ENCODE results near the gene CBLC.

Gene CBLC

DNA sequence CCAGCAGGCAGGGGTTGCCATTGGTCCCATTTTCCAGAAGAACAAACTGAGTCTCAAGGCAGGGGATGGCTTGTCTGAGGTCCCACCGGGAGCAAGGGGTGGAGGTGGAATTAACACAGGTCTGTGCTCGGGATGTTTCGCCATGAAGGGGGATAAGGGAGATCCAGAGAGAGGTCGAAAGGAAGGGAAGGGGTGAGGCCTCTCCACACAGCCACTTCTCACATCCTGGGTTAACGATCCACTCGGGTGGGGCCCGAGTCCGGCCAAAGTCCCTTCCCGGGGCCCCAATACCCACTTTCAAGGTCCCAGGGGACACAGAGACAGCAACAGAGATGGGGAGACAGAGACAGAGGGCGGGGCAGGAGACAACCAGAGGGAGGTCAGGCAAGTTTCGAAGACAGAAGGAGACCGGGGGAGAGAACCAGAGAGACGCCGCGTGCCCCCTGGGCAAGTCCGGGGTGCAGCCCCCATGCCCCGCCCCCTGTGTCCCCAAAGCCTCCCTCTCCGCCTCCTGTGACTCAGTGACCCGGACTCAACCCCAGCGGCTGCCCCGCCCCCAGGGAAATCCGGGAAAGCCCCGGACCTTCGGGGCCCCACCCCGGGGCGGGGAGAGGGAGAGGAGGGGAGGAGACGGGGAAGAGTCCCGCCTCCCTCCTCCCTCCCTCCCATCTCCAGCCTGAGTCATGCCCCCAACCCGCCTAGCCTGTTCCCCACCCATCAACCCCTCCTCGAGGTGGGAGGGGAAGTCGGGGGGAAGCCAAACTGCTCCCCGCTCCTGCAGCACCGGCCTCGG lies 30.5 kb upstream of the CBLC start:
- DNase-seq, result peak; percentile 88 to 89

GRCh38 chr19:44747739-44748425 lies 29.8 kb upstream of the CBLC start:
- DNase-seq, result peak; percentile 33 to 39

GRCh38 chr19:44748426-44749254 lies 29.1 kb upstream of the CBLC start, which contains the start of gene BCL3:
BCL3 (plus strand) TSS chr19:44748708; CDS start chr19:44748791, 83 bp downstream.
- peak; percentile 49 to 65 for DNase-seq

- DNase-seq, result no peak
Observed at GRCh38 chr19:44749292-44749691, 28.4 kb upstream of the CBLC start.

DNA sequence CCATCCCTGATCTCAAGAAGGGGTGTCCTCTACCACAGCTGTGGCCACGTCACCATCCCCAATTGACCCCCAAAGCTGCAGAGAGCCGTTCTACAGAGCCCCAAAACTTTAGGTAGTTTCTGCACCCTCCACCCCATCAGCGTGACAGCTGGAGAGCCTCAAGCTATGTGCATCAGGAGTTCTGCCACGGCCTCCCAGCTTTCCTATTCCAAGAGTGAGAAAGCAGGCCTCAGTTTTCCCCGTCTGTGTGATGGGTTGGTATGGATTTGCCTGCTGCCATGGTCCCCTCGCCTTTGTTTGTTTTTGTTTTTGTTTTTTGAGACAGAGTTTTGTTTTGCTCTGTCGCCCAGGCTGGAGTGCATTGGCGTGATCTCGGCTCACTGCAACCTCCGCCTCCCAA lies 27.7 kb upstream of the CBLC start:
- no peak for DNase-seq

DNA sequence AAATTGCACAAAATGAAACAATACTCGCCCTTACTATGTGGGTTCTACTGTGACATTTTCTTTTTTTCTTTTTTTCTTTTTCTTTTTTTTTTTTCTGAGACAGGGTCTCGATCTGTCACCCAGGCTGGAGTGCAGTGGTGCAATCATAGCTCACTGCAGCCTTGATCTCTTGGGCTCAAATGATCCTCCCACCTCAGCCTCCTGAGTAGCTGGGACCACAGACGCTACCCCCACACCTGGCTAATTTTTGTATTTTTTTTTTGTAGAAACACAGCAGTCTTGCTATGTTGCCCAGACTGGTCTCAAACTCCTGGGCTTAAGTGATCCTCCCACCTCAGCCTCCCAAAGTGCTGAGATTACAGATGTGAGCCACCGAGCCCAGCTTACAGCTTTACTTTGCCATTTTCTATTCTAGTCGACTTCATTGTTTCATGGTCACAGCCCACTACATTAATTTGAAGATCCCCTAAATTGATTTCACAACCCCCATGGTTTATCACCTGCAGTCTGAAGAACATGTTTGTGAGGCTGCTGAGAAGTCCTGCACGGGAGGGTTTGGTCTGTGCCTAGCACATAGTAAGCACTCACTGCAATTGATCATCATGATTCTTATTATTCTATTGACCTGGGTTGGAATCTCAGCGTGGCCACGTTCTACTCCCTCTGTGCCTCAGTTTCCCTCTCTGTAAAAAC lies 25.4 kb upstream of the CBLC start:
- no peak for DNase-seq

DNA sequence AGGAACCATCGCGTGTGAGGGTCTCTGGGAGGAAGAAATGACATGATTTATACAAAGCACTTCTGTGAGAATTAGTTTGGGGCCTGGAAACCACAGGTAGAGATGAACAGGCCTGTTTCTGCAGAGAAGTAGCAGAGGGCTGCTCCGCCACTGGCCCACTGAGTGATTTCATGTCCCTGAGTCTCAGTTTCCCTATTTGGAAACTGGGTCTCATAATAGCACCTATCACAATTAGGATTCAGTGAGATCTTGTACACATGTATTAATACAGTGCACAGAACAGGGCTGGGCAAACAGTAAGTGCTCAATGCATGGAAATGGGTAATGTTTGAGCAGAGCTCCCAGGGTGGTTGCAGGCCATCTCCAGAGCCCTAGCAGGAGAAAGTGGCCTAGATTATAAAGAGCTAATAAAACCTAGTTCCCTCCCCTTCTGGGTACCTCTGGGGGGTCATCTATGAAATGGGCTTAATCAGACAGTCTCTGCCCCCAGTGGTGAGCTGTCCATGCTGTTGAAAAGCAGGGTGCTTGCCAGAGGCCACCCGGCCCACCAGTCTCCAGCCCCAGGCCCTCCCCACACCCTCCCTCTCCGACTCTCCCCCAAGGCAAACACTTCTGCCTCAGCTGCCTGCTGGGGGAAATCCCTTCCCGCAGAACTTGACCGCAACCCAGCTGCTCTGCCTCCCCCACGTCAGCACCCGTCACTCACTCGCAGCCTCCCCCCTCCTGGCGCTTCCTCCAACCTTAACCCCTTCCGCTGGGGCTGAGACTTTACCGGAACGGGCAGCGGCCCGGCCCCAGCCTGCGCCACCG lies 24.7 kb upstream of the CBLC start:
- DNase-seq, result peak; percentile 88 to 89

DNA sequence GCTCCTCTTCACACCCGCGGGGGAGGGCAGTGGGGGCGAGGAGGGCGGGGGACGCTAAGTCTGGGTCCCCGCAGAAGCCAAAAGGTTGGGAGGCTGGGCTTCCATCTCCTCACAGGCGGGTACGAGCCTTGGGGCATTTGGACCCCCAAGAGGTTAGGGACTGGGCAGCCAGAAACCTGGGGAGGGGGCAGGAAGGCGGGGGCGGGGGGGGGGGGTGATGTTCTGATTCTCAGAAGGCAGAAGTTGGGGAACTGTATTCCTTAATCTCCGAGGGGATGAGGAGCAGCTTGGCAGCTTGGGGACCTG lies 24.1 kb upstream of the CBLC start:
- no peak for DNase-seq

GRCh38 chr19:44753932-44754749 lies 23.5 kb upstream of the CBLC start:
- peak; percentile 80 to 82 for DNase-seq

- no peak for DNase-seq
Observed at GRCh38 chr19:44754750-44755080, 23.0 kb upstream of the CBLC start.

DNA sequence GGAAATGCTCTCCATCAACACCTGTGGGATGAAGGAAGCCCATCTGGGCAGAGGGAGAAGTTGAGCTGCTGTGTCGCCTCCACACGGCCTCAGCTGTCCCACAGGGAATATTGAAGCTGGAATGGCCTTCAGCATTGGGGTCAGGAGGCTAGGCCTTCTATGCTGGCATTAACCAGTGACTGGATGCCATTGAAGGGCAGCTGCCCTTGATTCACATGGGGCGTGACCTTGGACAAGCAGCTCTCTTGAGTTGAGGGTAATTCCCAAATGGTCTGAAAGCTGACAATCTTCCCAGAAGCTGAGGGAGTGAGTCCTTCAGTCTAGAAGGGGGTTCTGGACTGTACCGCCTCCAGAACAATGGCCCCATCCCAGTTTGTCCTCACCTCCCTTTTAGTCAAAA lies 22.5 kb upstream of the CBLC start:
- no peak for DNase-seq

- DNase-seq, result no peak
Observed at GRCh38 chr19:44756089-44756562, 21.6 kb upstream of the CBLC start.

DNA sequence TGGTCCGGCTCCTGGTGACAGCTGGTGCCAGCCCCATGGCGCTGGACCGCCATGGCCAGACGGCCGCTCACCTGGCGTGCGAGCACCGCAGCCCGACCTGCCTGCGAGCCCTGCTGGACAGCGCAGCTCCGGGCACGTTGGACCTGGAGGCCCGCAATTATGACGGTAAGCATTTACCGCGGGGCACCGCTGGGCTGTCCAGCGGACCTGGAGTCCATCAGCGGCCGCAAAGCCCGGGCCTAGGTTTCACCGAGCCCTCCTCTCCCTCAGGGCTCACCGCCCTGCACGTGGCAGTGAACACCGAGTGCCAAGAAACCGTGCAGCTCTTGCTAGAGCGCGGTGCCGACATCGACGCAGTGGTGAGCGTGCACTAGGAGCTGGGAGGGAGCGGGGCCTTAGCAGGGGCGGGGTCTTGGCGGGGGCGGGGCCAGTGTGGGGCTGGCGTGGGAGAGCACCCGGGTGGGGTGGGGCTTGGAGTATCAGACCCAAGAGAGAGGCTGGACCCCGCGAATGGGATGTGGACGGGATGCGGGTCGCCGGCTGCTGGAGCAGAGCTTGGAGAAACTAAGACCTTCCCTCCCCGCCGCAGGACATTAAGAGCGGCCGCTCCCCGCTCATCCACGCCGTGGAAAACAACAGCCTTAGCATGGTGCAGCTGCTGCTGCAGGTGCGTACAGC lies 20.5 kb upstream of the CBLC start:
- DNase-seq, result no peak

DNA sequence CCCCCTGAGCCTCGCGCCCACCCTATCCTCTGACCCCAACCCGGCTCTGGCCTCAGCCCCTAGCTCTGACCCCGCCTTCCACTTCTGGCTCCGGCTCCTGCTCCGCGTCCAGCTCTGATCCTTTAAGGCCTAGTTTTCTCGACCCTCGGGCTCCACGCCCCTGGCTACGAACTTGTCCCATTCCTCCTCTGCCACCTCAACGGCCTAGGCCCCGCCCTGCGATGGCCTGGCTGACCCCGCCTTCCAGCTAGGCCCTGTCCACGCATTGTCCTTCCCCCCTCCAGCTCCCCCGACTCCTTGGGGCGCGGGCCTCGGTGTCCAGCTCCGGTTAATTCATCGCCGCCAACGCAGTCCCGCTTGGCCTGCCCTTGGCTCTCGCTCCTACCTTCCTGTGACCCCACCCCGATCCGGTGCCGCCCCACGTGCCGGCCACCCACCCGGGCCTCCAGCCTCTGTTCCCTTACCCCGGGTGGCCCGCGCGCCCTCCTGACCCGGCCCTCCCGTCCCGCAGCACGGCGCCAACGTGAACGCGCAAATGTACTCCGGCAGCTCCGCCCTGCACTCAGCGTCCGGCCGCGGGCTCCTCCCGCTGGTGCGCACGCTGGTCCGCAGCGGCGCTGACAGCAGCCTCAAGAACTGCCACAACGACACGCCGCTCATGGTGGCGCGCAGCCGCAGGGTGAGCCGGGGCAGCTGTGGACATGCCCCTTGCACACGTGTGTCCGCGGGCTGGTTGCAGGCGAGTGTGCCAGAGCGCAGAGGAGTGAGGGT lies 19.8 kb upstream of the CBLC start:
- DNase-seq, result no peak

DNA sequence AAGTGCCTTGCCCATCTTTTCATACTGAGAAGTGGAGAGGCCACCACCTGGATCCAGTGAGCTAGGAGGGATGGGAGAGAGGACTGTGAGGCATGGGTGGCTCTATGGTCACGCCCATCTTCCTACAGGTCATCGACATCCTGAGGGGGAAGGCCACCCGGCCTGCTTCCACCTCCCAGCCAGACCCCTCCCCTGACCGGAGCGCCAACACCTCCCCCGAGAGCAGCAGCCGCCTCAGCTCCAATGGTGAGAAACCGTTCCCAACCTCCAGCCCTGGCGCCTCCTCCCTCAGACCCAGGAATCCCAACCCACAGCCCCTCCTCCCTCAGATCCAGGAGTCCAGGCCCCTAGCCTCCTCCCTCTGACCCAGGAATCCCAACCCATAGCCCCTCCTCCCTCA lies 19.1 kb upstream of the CBLC start:
- DNase-seq, result no peak

GRCh38 chr19:44759083-44759804 lies 18.4 kb upstream of the CBLC start:
- DNase-seq, result no peak

DNA sequence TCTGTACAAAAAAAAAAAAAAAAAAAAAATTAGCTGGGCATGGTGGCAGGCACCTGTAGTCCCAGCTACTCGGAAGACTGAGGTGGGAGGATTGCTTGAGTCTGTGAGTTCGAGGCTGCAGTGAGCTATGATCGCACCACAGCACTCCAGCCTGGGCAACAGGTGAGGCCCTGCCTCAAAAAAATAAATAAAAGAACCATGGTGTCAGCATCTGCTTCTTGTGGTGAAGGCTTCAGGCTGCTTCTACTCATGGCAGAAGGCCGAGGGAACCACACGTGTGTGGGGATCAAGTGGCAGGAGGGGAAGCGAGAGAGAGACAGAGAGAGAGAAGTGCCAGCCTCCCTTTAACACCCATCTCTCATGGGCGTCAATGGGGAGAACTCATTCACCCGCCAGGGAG lies 15.7 kb upstream of the CBLC start:
- DNase-seq, result no peak

DNA sequence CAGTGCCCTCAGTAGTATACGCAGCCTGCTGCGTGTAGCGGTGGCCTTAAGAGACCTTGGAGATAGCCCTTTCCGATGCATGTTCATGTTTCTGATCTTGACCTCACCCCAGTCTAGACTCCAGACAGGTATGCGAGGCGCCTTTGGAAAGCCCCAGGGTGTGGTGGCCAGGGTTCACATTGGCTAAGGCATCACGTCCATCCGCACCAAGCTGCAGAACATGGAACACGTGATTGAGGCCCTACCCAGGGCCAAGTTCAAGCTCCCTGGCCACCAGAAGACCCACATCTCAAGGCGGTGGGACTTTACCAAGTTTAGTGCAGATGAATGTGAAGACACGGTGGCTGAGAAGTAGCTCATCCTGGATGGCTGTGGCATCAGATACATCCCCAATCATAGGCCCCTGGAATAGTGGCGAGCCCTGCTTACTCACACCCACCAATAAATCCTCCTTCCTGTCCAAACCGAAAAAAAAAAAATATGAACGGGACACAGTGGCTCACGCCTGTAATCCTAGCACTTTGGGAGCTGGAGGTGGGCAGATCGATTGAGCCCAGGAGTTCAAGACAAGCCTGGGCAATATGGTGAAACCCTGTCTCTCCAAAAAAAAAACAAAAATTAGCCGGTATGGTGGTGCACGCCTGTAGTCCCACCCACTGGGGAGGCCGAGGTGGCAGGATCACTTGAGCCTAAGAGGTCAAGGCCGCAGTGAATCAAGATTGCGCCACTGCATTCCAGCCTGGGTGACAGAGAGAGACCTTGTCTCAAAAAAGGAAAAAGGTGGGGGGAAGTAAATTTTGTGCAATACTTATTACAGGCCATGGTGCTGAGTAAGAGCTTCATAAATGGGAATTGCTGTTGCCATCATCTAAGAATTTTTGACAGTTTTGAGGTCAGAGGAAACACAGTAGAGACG lies 12.4 kb upstream of the CBLC start:
- no peak for DNase-seq
